HK-2 (cell line): ENCODE measurements around the gene ARNT2.
"Not testable (repeated sequence)": the region's sequence is repeated elsewhere in the genome, so short reads cannot be mapped to it uniquely, and the experiment has no call there.

Source experiments
- DNase-seq: peaks from one replicate; pipeline ENCODE4 v3.0.0-alpha.2; 2018; ENCODE audit not compliant: unreplicated experiment

ARNT2 gene

GRCh38 chr15:80491163-80491847 is 87.1 kb downstream of the ARNT2 start:
- DNase-seq = no peak

- DNase-seq = no peak
These were observed 88.2 kb downstream of the ARNT2 start for GRCh38 chr15:80492409-80492808.

GRCh38 chr15:80492874-80493273 is 88.7 kb downstream of the ARNT2 start:
- DNase-seq = no peak

- no peak for DNase-seq
These were observed 90.2 kb downstream of the ARNT2 start for GRCh38 chr15:80494351-80494751.

GRCh38 chr15:80494756-80495155 is 90.6 kb downstream of the ARNT2 start:
- no peak for DNase-seq

- DNase-seq = no peak
These were observed 91.3 kb downstream of the ARNT2 start for GRCh38 chr15:80495401-80495942.

GRCh38 chr15:80496096-80496495 is 91.9 kb downstream of the ARNT2 start:
- no peak for DNase-seq

GRCh38 chr15:80497221-80497620 is 93.0 kb downstream of the ARNT2 start:
- DNase-seq = no peak

GRCh38 chr15:80498652-80499051 is 94.5 kb downstream of the ARNT2 start:
- no peak for DNase-seq

- DNase-seq = no peak
These were observed 95.8 kb downstream of the ARNT2 start for GRCh38 chr15:80500021-80500420.

GRCh38 chr15:80501476-80501875 is 97.3 kb downstream of the ARNT2 start:
- no peak for DNase-seq

GRCh38 chr15:80502782-80503181 is 98.6 kb downstream of the ARNT2 start:
- DNase-seq = no peak

- DNase-seq = no peak
These were observed 99.3 kb downstream of the ARNT2 start for GRCh38 chr15:80503319-80503952.

GRCh38 chr15:80504931-80505330 is 100.7 kb downstream of the ARNT2 start:
- DNase-seq = no peak

- no peak for DNase-seq
These were observed 102.2 kb downstream of the ARNT2 start for GRCh38 chr15:80506286-80506893.

GRCh38 chr15:80507131-80507530 is 102.9 kb downstream of the ARNT2 start:
- DNase-seq = no peak

- DNase-seq = no peak
These were observed 103.6 kb downstream of the ARNT2 start for GRCh38 chr15:80507638-80508316.

GRCh38 chr15:80508783-80509182 is 104.6 kb downstream of the ARNT2 start:
- no peak for DNase-seq

- DNase-seq = no peak
These were observed 105.6 kb downstream of the ARNT2 start for GRCh38 chr15:80509800-80510199.

GRCh38 chr15:80510985-80511384 is 106.8 kb downstream of the ARNT2 start:
- not testable (repeated sequence) for DNase-seq

GRCh38 chr15:80512726-80513660 is 108.8 kb downstream of the ARNT2 start:
- DNase-seq = no peak
